Activated T-cell treated with anti-CD3 and anti-CD28 coated beads, Interleukin-2, amount 50 U/mL, for 48 hours (primary cell): Measurements from ENCODE around the gene CSH1.
A peak's percentile ranks its signal among the peaks of the same experiment; 100 is the strongest.
"Not testable (repeated sequence)": the region's sequence is repeated elsewhere in the genome, so short reads cannot be mapped to it uniquely, and the experiment has no call there.

Source experiments
- DNase-seq, 2 experiments: peaks; one replicate each; pipeline ENCODE4 v3.0.0-alpha.2; 2020

The CSH1 gene

GRCh38 chr17:63898899-63899798 is 2.8 kb upstream of the CSH1 start:
- DNase-seq = peak; percentile 46 to 62

- not testable (repeated sequence) for DNase-seq
These were observed 1.6 kb downstream of the CSH1 start for GRCh38 chr17:63894821-63895220.

GRCh38 chr17:63894021-63894420 is 2.4 kb downstream of the CSH1 start:
- not testable (repeated sequence) for DNase-seq

- not testable (repeated sequence) for DNase-seq
These were observed 3.9 kb downstream of the CSH1 start for GRCh38 chr17:63892316-63893037.

GRCh38 chr17:63889026-63889848 is 7.1 kb downstream of the CSH1 start:
- DNase-seq = not testable (repeated sequence)

GRCh38 chr17:63885119-63885518 is 11.3 kb downstream of the CSH1 start:
- not testable (repeated sequence) for DNase-seq

GRCh38 chr17:63882626-63883126 is 13.7 kb downstream of the CSH1 start:
- not testable (repeated sequence) for DNase-seq

GRCh38 chr17:63881935-63882601 is 14.3 kb downstream of the CSH1 start, which contains the start of gene GH2:
Gene GH2, minus strand, starts transcription at chr17:63881944. Its CDS starts 143 bp downstream, at chr17:63881801.
- DNase-seq = peak; percentile 65 to 75

- not testable (repeated sequence) for DNase-seq
These were observed 15.0 kb downstream of the CSH1 start for GRCh38 chr17:63881337-63881736.

- DNase-seq = no peak
These were observed 15.7 kb downstream of the CSH1 start for GRCh38 chr17:63880706-63881105.

- DNase-seq = not testable (repeated sequence)
These were observed 18.0 kb downstream of the CSH1 start for GRCh38 chr17:63878413-63878812.

GRCh38 chr17:63874693-63875092 is 21.7 kb downstream of the CSH1 start:
- DNase-seq = not testable (repeated sequence)

- not testable (repeated sequence) for DNase-seq
These were observed 22.2 kb downstream of the CSH1 start for GRCh38 chr17:63874061-63874626.

- DNase-seq = not testable (repeated sequence)
These were observed 22.8 kb downstream of the CSH1 start, which contains the start of gene CSH2 for GRCh38 chr17:63873577-63873976. Gene CSH2, minus strand, starts transcription at chr17:63873677. Its CDS starts 63 bp downstream, at chr17:63873614.

- DNase-seq = not testable (repeated sequence)
These were observed 24.6 kb downstream of the CSH1 start for GRCh38 chr17:63871646-63872365.

GRCh38 chr17:63870292-63870665 is 26.1 kb downstream of the CSH1 start:
- DNase-seq = not testable (repeated sequence)

- not testable (repeated sequence) for DNase-seq
These were observed 26.7 kb downstream of the CSH1 start for GRCh38 chr17:63869491-63870291.

- DNase-seq = not testable (repeated sequence)
These were observed 29.7 kb downstream of the CSH1 start for GRCh38 chr17:63866625-63867024.

GRCh38 chr17:63859257-63859656 is 37.1 kb downstream of the CSH1 start:
- no peak for DNase-seq

GRCh38 chr17:63856425-63856824 is 39.9 kb downstream of the CSH1 start:
- DNase-seq = not testable (repeated sequence)
